ENCODE results near the gene SLC46A2. TPM values are rescaled to one million over a fixed set of nuclear protein-coding genes. Genes with fewer than 3 reads are reported as not detected.

Gene SLC46A2
- total and polyA plus RNA-seq, 2 donors (not counting 1 experiment from before 2014, with no cell fraction given), result not detected

DNA sequence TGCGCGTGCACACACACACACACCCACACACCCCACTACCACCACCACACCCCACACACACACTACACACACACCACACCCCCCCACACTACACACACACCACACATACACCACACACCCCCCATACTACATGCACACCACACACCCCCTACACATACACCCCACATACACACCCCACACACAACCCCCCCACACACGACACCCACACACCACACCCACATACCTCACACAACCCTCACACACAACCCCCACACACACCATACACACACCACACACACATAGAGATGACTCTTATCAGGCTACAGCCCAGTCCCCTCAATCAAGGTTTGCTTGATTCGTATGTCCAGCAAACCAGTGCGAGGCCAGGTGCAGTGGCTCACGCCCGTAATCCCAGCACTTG lies 25.7 kb downstream of the SLC46A2 start:
- Histone ChIP-seq H3K4me1 (ENCODE audit: control insufficient read depth, extremely low read depth, insufficient read depth, low read length) (peaks cover 7% of the 10 kb centered on the region), H3K79me2 (ENCODE audit: control insufficient read depth, insufficient read depth, low read length) (no peaks in the 10 kb centered on the region), H3K9ac (ENCODE audit: insufficient read depth, low read length) (no peak overlapping the region), H3K9me3 (ENCODE audit: control insufficient read depth, insufficient read depth, low read depth, low read length) (no peaks in the 10 kb centered on the region), H2AFZ (ENCODE audit: low read length) (no peak overlapping the region), H3K36me3 (ENCODE audit: control insufficient read depth, insufficient read depth, low read length) (no peaks in the 10 kb centered on the region), H4K20me1 (ENCODE audit: control insufficient read depth, extremely low read depth, insufficient read depth, low read length) (no peaks in the 10 kb centered on the region), H3K4me3 (replicated peaks in 1 of 4; ENCODE audit: control extremely low read depth in 1 of 4, insufficient read depth in 1 of 4, low read depth in 3 of 4, low read length in 4 of 4) (no peak overlapping the region), H3K27ac (ENCODE audit: insufficient read depth, low read length) (no peak overlapping the region), H3K4me2 (ENCODE audit: extremely low read depth, insufficient read depth, low read length) (no peak overlapping the region), H3K27me3 (ENCODE audit: control insufficient read depth, insufficient read depth, low read length) (no peaks in the 10 kb centered on the region)
- DNase-seq (ENCODE audit: low read depth in 2 of 2), result no peak
- TF ChIP-seq, protein P1, sequence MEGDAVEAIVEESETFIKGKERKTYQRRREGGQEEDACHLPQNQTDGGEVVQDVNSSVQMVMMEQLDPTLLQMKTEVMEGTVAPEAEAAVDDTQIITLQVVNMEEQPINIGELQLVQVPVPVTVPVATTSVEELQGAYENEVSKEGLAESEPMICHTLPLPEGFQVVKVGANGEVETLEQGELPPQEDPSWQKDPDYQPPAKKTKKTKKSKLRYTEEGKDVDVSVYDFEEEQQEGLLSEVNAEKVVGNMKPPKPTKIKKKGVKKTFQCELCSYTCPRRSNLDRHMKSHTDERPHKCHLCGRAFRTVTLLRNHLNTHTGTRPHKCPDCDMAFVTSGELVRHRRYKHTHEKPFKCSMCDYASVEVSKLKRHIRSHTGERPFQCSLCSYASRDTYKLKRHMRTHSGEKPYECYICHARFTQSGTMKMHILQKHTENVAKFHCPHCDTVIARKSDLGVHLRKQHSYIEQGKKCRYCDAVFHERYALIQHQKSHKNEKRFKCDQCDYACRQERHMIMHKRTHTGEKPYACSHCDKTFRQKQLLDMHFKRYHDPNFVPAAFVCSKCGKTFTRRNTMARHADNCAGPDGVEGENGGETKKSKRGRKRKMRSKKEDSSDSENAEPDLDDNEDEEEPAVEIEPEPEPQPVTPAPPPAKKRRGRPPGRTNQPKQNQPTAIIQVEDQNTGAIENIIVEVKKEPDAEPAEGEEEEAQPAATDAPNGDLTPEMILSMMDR (conservative IDR thresholded peaks at IDR 0.05 in 1 of 2, IDR thresholded peaks at IDR 0.05 in 1 of 2; ENCODE audit: low read depth in 1 of 2, low read length in 2 of 2), result no peak
- TF ChIP-seq EZH2 (IDR thresholded peaks at IDR 0.05; ENCODE audit: low read length, missing control alignments), result no peak

GRCh38 chr9:112864403-112864802 lies 26.3 kb downstream of the SLC46A2 start:
- no peak for TF ChIP-seq EZH2 (IDR thresholded peaks at IDR 0.05; ENCODE audit: low read length, missing control alignments)
- TF ChIP-seq, protein P1 (conservative IDR thresholded peaks at IDR 0.05 in 1 of 2, IDR thresholded peaks at IDR 0.05 in 1 of 2; ENCODE audit: low read depth in 1 of 2, low read length in 2 of 2), result no peak
- no peaks in the 10 kb centered on the region for H4K20me1 ChIP-seq (ENCODE audit: control insufficient read depth, extremely low read depth, insufficient read depth, low read length)

GRCh38 chr9:112863746-112864145 lies 26.9 kb downstream of the SLC46A2 start:
- no peak for TF ChIP-seq EZH2 (IDR thresholded peaks at IDR 0.05; ENCODE audit: low read length, missing control alignments)
- TF ChIP-seq, protein P1 (conservative IDR thresholded peaks at IDR 0.05 in 1 of 2, IDR thresholded peaks at IDR 0.05 in 1 of 2; ENCODE audit: low read depth in 1 of 2, low read length in 2 of 2), result no peak
- H3K4me1 ChIP-seq (ENCODE audit: control insufficient read depth, extremely low read depth, insufficient read depth, low read length), result peaks cover 7% of the 10 kb centered on the region

More at GRCh38 chr9:112864403-112864802, 26.3 kb downstream of the SLC46A2 start:
- H3K9me3 ChIP-seq (ENCODE audit: control insufficient read depth, insufficient read depth, low read depth, low read length), result no peaks in the 10 kb centered on the region
- H3K9ac ChIP-seq (ENCODE audit: insufficient read depth, low read length), result no peak overlapping the region
- no peaks in the 10 kb centered on the region for H3K36me3 ChIP-seq (ENCODE audit: control insufficient read depth, insufficient read depth, low read length)
- H3K4me2 ChIP-seq (ENCODE audit: extremely low read depth, insufficient read depth, low read length), result no peak overlapping the region
- no peak overlapping the region for H3K4me3 ChIP-seq (replicated peaks in 1 of 4; ENCODE audit: control extremely low read depth in 1 of 4, insufficient read depth in 1 of 4, low read depth in 3 of 4, low read length in 4 of 4)
- H3K4me1 ChIP-seq (ENCODE audit: control insufficient read depth, extremely low read depth, insufficient read depth, low read length), result peaks cover 7% of the 10 kb centered on the region
- H3K27me3 ChIP-seq (ENCODE audit: control insufficient read depth, insufficient read depth, low read length), result no peaks in the 10 kb centered on the region
- no peak for DNase-seq (ENCODE audit: low read depth in 2 of 2)
- H2AFZ ChIP-seq (ENCODE audit: low read length), result no peak overlapping the region
- H3K79me2 ChIP-seq (ENCODE audit: control insufficient read depth, insufficient read depth, low read length), result no peaks in the 10 kb centered on the region
- no peak overlapping the region for H3K27ac ChIP-seq (ENCODE audit: insufficient read depth, low read length)

More at GRCh38 chr9:112863746-112864145, 26.9 kb downstream of the SLC46A2 start:
- H3K9me3 ChIP-seq (ENCODE audit: control insufficient read depth, insufficient read depth, low read depth, low read length), result no peaks in the 10 kb centered on the region
- no peak overlapping the region for H3K4me3 ChIP-seq (replicated peaks in 1 of 4; ENCODE audit: control extremely low read depth in 1 of 4, insufficient read depth in 1 of 4, low read depth in 3 of 4, low read length in 4 of 4)
- no peak overlapping the region for H3K27ac ChIP-seq (ENCODE audit: insufficient read depth, low read length)
- no peaks in the 10 kb centered on the region for H3K27me3 ChIP-seq (ENCODE audit: control insufficient read depth, insufficient read depth, low read length)
- no peak overlapping the region for H2AFZ ChIP-seq (ENCODE audit: low read length)
- H4K20me1 ChIP-seq (ENCODE audit: control insufficient read depth, extremely low read depth, insufficient read depth, low read length), result no peaks in the 10 kb centered on the region
- H3K4me2 ChIP-seq (ENCODE audit: extremely low read depth, insufficient read depth, low read length), result no peak overlapping the region
- no peak overlapping the region for H3K9ac ChIP-seq (ENCODE audit: insufficient read depth, low read length)
- H3K36me3 ChIP-seq (ENCODE audit: control insufficient read depth, insufficient read depth, low read length), result no peaks in the 10 kb centered on the region
- no peaks in the 10 kb centered on the region for H3K79me2 ChIP-seq (ENCODE audit: control insufficient read depth, insufficient read depth, low read length)
- no peak for DNase-seq (ENCODE audit: low read depth in 2 of 2)
